Naive B cell (primary cell): Measurements from ENCODE around the gene POGLUT2. TPM values are rescaled to one million over a fixed set of nuclear protein-coding genes. Genes with fewer than 3 reads are reported as not detected.

Experiments
- polyA plus RNA-seq, 6 donors: library from polyadenylated mRNA; unstranded; fragments of 300-500 nt; fragmentation: Illumina TruSeq; gene quantifications; one replicate each; pipeline ENCODE4 v1.2.3, GENCODE V29; 2021; ENCODE audit warnings: low read depth in 6 of 6

The POGLUT2 gene
- polyA plus RNA-seq, 6 donors from 2014 or later, result not detected

Other genes with a start within 250 kb of the POGLUT2 start
- 10 to 100 TPM; 11.8 to 29.0 (median 27.1) TPM for gene TPP2, start 202.0 kb downstream of the POGLUT2 start, polyA plus RNA-seq
- not detected for gene METTL21C, start 103.9 kb downstream of the POGLUT2 start, polyA plus RNA-seq
- gene TEX30, start 25.2 kb downstream of the POGLUT2 start, polyA plus RNA-seq, result 10 to 100 TPM; 14.6 to 31.8 (median 20.2) TPM
- 1 to 10 TPM; 2.2 to 7.5 (median 3.4) TPM for gene BIVM, start 143 bp upstream of the POGLUT2 start, polyA plus RNA-seq
- gene ERCC5, start 47.1 kb upstream of the POGLUT2 start, polyA plus RNA-seq, result 10 to 100 TPM; 14.3 to 37.4 (median 29.6) TPM